Heart left ventricle (tissue), 16 donors: ENCODE results near the gene QPCTL. TPM values are rescaled to one million over a fixed set of nuclear protein-coding genes. Genes with fewer than 3 reads are reported as not detected.

Experiments
- ATAC-seq, 4 donors: fragments of 200-7000 bp; cut with Tn5 transposase; one replicate each; pipeline ENCODE4 v1.9.1; 2020 to 2022; ENCODE audit warnings: moderate library complexity in 4 of 4, mild to moderate bottlenecking in 3 of 4, moderate number of reproducible peaks in 1 of 4
- DNase-seq, 5 donors: peaks; one replicate each; pipeline ENCODE4 v3.0.0-alpha.2; 2020
- H3K27ac ChIP-seq, 12 donors: fragments of 200-600 bp; sonication (generic) in 4 of 12; one replicate each; pipeline versions ENCODE4 v1.5.0 to v1.8.0; 2016 to 2022; ENCODE audit warnings: mild to moderate bottlenecking in 2 of 12
- H3K27me3 ChIP-seq, 9 donors: fragments of 200-600 bp; sonication (generic) in 2 of 9; one replicate each; pipeline versions ENCODE4 v1.5.1 to v1.8.0; 2016 to 2022; ENCODE audit warnings: mild to moderate bottlenecking in 3 of 9
- H3K36me3 ChIP-seq, 9 donors: fragments of 200-600 bp; sonication (generic) in 2 of 9; one replicate each; pipeline versions ENCODE4 v1.5.0 to v1.8.0; 2018 to 2022; ENCODE audit warnings: mild to moderate bottlenecking in 2 of 9
- H3K4me1 ChIP-seq, 12 donors: fragments of 200-600 bp; sonication (generic) in 4 of 12; one replicate each; pipeline versions ENCODE4 v1.5.0 to v1.8.0; 2016 to 2022; ENCODE audit warnings: mild to moderate bottlenecking in 3 of 12
- H3K4me3 ChIP-seq, 12 donors: fragments of 200-600 bp; sonication (generic) in 4 of 12; one replicate each; pipeline versions ENCODE4 v1.5.0 to v1.8.0; 2017 to 2022; ENCODE audit warnings: mild to moderate bottlenecking in 9 of 12, moderate library complexity in 4 of 12
- H3K9me3 ChIP-seq, 12 donors: fragments of 200-600 bp; sonication (generic) in 4 of 12; one replicate each; pipeline versions ENCODE4 v1.5.0 to v1.8.0; 2016 to 2022; ENCODE audit warnings: mild to moderate bottlenecking in 1 of 12
- POLR2A ChIP-seq, 2 donors: fragments of 450-650 bp; IDR thresholded peaks; one replicate each; pipeline ENCODE4 v1.6.1; 2017; ENCODE audit warnings: antibody characterized with exemption in 2 of 2, mild to moderate bottlenecking in 2 of 2, moderate library complexity in 2 of 2
- WGBS, 4 donors: extraction: QIAGEN DNeasy Blood & Tissue Kit in 2 of 4; methylation state at CpG; one replicate each; pipeline versions ENCODE4 v1.1.5 to v1.1.7; 2013 to 2018; 5-methylcytosine and 5-hydroxymethylcytosine counted together
- intact Hi-C, 10 donors: fragments of 100-400 bp; cut with DNase I; formaldehyde crosslinking; loops; one replicate each; pipeline versions ENCODE4 v1.11.1 to v1.14.2; 2022
- polyA plus RNA-seq, 2 donors: library from polyadenylated mRNA; stranded (reverse); fragments of 200-250 nt; gene quantifications; one replicate each; pipeline ENCODE4 v1.2.3, GENCODE V29; 2013
- total RNA-seq, 9 donors: library from RNA; depleted of rRNA in 2 of 9; stranded (reverse); fragments of >200 nt in 2 of 9; fragmentation: NEBNext Ultra II Directional in 3 of 9; extraction: Animal tissue kit (Norgen Biotek cat#: 25700) in 3 of 9; gene quantifications; one replicate each; pipeline versions ENCODE4 v1.1.0 to v1.2.4, GENCODE V29; 2016 to 2023
- TF ChIP-seq, protein P1 (sequence below), 12 donors: fragments of 200-600 bp; sonication (generic) in 4 of 12; IDR thresholded peaks; one replicate each; pipeline versions ENCODE4 v1.5.0 to v1.8.0; 2018 to 2022; ENCODE audit warnings: antibody characterized with exemption in 12 of 12, mild to moderate bottlenecking in 5 of 12
- donor health status: ischemic (EF 13 %, LVEDD 7.1; RV severe dilation, severe dysfunction).
- donor health status: healthy with polysubstance abuse.
- donor health status: DM: no; HTN: yes; CAD: no.
- donor health status: DM: no; HTN: no; CAD: no.
- donor health status: ischemic (EF 25% LVEDD 6.9; RV normal size, moderate dysfunction).
- donor health status: ischemic (EF 25% LVEDD 5.7; RV mildly dilated, moderate dysfunction).
- donor health status: healthy.
- donor health status: DM: yes; HTN: yes; CAD: no.
- donor health status: ischemic (EF 35%, LVEDD 5.7; RV mildly dilated, moderate dysfunction).
- donor health status: nonischemic (EF 11% LVEDD 7.7; RV severe dilation, severe dysfunction).
- donor health status: DM: yes; HTN: yes; CAD: no.
- donor health status: PGD.
- donor health status: ischemic (EF 29% LVEDD 5.4; RV normal size, mild dysfunction).
- donor health status: nonischemic (EF 23%, LVEDD 6.1; RV moderate dilation, normal function).

QPCTL gene
- total and polyA plus RNA-seq, 11 donors: 1.5 to 5.5 (median 2.9) TPM

DNA sequence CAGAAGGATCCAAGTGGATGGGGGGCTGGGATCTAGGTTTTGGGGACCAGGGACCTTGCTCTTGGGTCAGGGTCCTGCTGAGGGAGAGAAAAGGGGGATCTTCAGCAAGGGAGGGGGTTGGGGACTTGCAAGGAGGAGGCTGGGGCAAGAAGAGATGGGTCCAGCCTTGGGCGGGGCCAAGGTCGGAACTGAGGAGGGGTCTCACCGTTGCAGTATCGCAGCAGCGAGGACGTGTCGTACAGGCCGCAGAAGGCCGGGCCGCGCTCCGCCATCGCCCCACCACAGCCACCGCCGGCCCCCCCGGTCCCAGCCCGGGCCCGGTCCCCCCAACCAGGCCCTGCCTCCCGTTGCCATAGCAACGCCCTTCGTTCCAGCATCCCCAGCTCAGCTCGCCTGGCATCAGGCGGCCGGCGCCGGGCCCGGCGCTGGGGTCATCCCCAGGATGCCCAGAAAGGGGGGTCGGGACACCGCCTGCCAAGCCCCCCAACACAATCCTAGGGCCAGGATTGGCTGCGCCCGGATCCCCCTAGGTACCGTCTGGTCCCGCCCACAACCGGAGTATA, 47.3 kb upstream of the QPCTL start:
- TF ChIP-seq POLR2A (IDR thresholded peaks at IDR 0.05): no peak
- TF ChIP-seq, protein P1, sequence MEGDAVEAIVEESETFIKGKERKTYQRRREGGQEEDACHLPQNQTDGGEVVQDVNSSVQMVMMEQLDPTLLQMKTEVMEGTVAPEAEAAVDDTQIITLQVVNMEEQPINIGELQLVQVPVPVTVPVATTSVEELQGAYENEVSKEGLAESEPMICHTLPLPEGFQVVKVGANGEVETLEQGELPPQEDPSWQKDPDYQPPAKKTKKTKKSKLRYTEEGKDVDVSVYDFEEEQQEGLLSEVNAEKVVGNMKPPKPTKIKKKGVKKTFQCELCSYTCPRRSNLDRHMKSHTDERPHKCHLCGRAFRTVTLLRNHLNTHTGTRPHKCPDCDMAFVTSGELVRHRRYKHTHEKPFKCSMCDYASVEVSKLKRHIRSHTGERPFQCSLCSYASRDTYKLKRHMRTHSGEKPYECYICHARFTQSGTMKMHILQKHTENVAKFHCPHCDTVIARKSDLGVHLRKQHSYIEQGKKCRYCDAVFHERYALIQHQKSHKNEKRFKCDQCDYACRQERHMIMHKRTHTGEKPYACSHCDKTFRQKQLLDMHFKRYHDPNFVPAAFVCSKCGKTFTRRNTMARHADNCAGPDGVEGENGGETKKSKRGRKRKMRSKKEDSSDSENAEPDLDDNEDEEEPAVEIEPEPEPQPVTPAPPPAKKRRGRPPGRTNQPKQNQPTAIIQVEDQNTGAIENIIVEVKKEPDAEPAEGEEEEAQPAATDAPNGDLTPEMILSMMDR (IDR thresholded peaks at IDR 0.05): no peak
- Histone ChIP-seq H3K36me3 (no peaks in the 10 kb centered on the region), H3K4me3 (peak overlapping the region in 10 of 12 donors; percentile 27 to 85 (median 54)), H3K27me3 (peaks cover 0 to 16% (median 0%) of the 10 kb centered on the region in 9 donors), H3K27ac (peak overlapping the region in 2 of 12 donors; percentile 21 to 27), H3K4me1 (peaks cover 0 to 50% (median 32%) of the 10 kb centered on the region in 12 donors), H3K9me3 (no peaks in the 10 kb centered on the region)
- WGBS, 4 donors: 10 to 48% (median 19%) methylated on average over 9 to 35 of the region's 35 CpGs
- intact Hi-C loops: loop anchor here in 9 of 10 donors (10.0 kb wide), 4 partner anchors 60 to 220 kb away; partner anchors contain the start of genes OPA3 (in 5 of the 9), PPM1N (in 2 of the 9), RTN2 (in 2 of the 9) and ERCC1 (in 1 of the 9)
- DNase-seq (no peak), ATAC-seq (no peak)

GRCh38 chr19:45645631-45646344, 46.7 kb upstream of the QPCTL start:
- DNase-seq (peak; percentile 85 to 91 (median 87)), ATAC-seq (peak; percentile 78 to 80 (median 78))
- intact Hi-C loops: loop anchor here in 9 of 10 donors (10.0 kb wide), 4 partner anchors 61 to 221 kb away; partner anchors contain the start of genes OPA3 (in 5 of the 9), PPM1N (in 2 of the 9), RTN2 (in 2 of the 9) and ERCC1 (in 1 of the 9)
- Histone ChIP-seq H3K4me3 (peak overlapping the region; percentile 5 to 85 (median 53)), H3K36me3 (no peaks in the 10 kb centered on the region), H3K27me3 (peaks cover 0 to 16% (median 0%) of the 10 kb centered on the region in 9 donors), H3K9me3 (no peaks in the 10 kb centered on the region), H3K4me1 (peaks cover 0 to 44% (median 32%) of the 10 kb centered on the region in 12 donors), H3K27ac (peak overlapping the region in 9 of 12 donors; percentile 14 to 69 (median 49))
- WGBS, 4 donors: 1% methylated on average over 23 to 27 of the region's 27 CpGs
- TF ChIP-seq POLR2A (IDR thresholded peaks at IDR 0.05): peak in 1 of 2 donors; percentile 11
- TF ChIP-seq, protein P1 (IDR thresholded peaks at IDR 0.05): no peak

GRCh38 chr19:45646345-45646698, 46.1 kb upstream of the QPCTL start:
- no peak for DNase-seq
- H3K27me3 ChIP-seq: peaks cover 0 to 16% (median 0%) of the 10 kb centered on the region in 9 donors
- intact Hi-C loops: loop anchor here in 9 of 10 donors (10.0 kb wide), 4 partner anchors 62 to 222 kb away; partner anchors contain the start of genes OPA3 (in 5 of the 9), PPM1N (in 2 of the 9), RTN2 (in 2 of the 9) and ERCC1 (in 1 of the 9)
- TF ChIP-seq, protein P1 (IDR thresholded peaks at IDR 0.05): no peak
- TF ChIP-seq POLR2A (IDR thresholded peaks at IDR 0.05): no peak
- no peaks in the 10 kb centered on the region for H3K9me3 ChIP-seq
- no peaks in the 10 kb centered on the region for H3K36me3 ChIP-seq
- 6 to 12% (median 10%) methylated on average over 8 to 9 of the region's 9 CpGs for WGBS, 4 donors
- H3K4me3 ChIP-seq: peak overlapping the region in 10 of 12 donors; percentile 27 to 85 (median 54)
- H3K27ac ChIP-seq: peak overlapping the region in 1 of 12 donors; percentile 54
- no peak for ATAC-seq
- H3K4me1 ChIP-seq: peaks cover 0 to 38% (median 27%) of the 10 kb centered on the region in 12 donors

GRCh38 chr19:45650722-45651121, 41.7 kb upstream of the QPCTL start:
- H3K4me3 ChIP-seq: no peak overlapping the region
- intact Hi-C loops: no loop called here
- H3K4me1 ChIP-seq: peaks cover 0 to 8% (median 6%) of the 10 kb centered on the region in 12 donors
- no peak for DNase-seq
- H3K36me3 ChIP-seq: no peaks in the 10 kb centered on the region
- no peak overlapping the region for H3K27ac ChIP-seq
- no peaks in the 10 kb centered on the region for H3K9me3 ChIP-seq
- H3K27me3 ChIP-seq: peaks cover 0 to 3% (median 0%) of the 10 kb centered on the region in 9 donors
- no peak for ATAC-seq
- WGBS, 4 donors: 64 to 76% (median 67%) methylated on average over 3 of the region's 3 CpGs
- TF ChIP-seq, protein P1 (IDR thresholded peaks at IDR 0.05): no peak
- no peak for TF ChIP-seq POLR2A (IDR thresholded peaks at IDR 0.05)
